GM15510 (cell line): ENCODE data around the gene MRTFA.

Experiments used
- POLR2A ChIP-seq: IDR thresholded peaks from 3 replicates; pipeline ENCODE4 v1.6.1; 2011; ENCODE audit warnings: borderline replicate concordance; ENCODE audit not compliant: insufficient read length; ENCODE audit errors: extremely low read depth

MRTFA gene

DNA sequence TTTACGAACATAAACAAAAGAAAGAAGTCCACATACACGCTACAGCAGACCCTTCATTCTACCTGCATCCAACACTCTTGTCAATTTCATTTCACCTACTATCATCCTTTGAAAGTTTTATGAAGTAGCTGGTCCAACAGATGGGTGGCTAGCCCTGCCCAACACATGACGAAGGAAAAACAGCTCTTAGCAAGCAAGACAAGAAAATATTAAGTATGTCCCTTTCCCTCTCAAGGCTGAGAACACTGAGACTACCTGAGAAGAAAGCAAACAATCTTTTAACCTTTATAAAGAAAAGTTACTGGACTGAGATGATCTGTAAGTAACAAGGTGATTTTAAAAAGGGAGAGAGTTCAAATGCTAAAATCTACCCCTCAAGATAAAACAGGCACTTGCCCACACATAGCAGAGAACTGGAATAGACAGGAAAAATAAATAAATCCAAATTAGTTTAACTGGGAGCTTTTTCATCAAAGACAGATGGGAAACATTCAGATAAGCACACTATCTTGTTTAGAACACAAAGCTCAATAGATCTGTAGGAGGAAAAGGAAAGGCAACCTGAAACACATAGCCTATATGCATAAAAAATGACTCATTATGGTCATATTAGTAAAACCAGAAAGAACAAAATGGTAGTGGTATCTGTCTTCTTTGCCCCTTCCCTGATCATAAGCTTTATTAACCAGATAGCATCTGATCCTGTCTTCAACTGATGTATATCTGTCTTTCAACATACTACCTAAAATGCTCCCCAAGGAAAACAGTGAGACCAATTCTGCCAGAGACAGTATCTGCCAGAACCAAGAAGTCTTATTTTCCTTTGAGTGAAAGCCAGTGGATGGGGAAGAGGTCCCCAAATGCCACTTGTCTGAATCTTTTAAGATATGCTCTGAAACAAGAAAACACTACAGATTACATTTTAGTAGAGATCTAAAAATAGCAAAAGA, 104.3 kb downstream of the MRTFA start:
- TF ChIP-seq POLR2A, result no peak

DNA sequence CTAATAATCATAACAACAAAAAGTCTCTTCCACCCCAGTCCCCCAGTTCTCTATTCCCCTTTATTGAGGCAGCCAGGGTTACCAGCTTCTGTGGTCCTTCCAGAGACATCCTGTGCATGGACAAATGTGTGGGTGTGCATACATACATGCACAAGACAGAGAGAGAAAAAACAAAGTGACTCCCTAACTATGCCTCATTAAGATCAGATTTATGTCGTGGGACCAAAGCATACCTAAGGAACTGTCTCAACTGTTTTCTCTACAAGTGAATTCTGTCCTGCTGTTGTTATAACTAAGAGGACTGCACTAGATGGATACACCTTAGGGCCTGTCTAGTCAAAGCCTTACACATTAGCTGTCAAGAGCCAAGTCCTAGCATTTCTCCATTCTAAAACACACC, 106.7 kb downstream of the MRTFA start:
- TF ChIP-seq POLR2A, result no peak

DNA sequence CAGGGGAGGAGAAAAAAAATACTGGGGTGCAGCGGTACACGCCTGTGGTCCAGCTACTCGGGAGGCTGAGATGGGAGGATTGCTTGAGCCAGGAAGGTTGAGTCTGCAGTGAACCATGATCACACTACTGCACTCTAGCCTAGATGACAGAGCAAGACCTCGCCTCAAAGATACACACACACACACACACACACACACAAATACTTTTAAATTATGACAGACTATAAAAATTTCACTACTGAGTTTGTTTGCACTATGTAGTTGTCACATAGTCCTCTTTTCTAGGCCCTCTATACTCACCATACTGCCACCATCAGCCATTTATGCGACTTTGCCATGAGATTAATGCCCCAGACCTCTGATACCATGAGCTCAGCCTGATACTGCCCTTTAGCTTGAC, 109.6 kb downstream of the MRTFA start:
- TF ChIP-seq POLR2A, result no peak

DNA sequence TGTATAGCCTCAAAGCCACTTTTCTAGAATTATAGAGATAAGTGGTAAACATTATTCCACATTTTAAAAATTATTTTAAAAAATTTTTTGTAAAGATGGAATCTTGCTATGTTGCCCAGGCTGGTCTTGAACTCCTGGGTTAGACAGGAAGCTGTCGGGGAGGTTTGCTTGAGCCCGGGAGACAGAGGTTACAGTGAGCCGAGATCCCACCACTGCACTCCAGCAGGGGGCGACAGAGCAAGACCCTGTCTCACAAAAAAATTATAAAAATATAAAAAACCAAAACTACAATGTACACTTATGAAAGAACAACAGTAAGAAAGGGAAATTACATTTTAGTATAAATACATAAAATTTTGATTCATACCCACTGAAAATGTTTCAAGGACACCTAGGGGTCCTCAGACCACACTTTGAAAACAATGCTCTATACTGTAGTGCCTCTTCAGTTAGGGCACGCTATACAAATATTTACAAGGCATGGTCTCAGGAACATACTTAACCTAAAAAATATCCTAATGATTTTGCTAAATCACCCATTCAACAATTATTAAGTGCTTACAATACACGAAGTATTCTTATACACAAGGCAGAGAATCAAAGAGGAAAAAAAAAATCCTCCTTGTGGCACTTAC, 111.2 kb downstream of the MRTFA start:
- no peak for TF ChIP-seq POLR2A

DNA sequence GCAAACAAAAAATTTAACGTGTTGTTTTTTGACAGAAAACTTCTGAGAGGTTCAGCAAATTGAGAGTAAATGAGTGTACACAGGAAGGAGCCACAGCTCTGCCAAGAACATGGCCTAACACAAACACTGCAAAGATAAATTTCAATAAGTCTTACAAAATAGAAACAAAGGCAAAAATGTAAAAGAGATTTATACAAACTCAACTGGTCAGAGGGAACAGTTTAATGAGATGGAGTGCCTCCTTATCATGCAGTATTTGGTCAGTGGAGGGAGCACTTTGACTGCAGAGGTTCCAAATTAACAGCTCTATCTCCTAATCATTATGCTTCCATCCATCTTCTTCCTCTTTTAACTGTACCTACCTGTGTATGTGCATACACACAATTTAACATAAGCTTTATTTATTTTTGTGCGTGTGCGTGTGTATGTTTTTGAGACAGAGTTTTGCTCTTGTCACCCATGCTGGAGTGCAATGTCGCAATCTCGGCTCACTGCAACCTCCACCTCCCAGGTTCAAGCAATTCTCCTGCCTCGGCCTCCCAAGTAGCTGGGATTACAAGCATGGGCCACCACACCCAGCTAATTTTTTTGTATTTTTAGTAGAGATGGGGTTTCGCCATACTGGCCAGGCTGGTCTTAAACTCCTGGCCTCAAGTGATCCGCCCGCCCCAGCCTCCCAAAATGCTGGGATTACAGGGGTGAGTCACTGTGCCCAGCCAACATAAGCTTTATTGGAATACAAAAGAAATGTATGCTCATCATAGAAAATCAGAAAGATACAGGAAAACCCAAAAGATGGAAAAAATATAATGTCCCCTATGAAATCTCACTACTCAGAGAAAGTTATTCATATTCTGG, 111.9 kb downstream of the MRTFA start:
- no peak for TF ChIP-seq POLR2A

DNA sequence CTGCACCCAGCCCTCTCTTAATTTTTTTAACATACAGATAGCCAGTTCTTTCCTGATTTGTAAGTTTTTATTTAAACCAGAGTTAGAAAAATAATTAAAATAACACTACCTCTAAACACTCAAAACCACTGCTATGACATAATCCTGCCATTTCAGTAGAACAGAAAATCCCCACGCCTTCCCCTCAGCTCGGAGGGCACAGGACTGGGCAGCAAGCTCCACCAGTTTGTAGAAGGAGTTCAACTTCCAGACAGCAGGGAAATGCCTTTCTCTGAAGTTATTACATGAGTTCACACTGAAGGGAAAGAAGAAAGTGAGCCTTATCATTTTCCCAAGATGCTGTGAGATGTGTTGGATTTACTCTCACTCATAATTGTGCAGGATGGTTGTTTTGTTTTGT, 114.4 kb downstream of the MRTFA start:
- no peak for TF ChIP-seq POLR2A

DNA sequence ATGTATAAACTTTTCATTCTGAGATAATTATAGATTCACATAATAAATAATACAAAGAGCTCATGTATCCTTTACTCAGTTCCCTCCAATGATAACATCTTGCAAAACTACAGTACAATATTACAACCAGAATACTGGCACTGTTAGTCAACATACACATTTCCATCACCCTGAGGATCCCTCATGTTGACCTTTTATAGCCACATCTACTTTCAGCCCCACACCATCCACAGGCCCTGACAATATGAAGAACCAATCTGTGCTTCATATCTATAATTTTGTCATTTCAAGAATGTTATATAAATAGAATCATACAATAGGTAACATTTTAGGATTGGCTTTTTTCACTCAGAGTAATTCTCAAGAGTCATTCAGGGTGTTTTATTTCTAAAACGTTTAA, 115.5 kb downstream of the MRTFA start:
- no peak for TF ChIP-seq POLR2A

DNA sequence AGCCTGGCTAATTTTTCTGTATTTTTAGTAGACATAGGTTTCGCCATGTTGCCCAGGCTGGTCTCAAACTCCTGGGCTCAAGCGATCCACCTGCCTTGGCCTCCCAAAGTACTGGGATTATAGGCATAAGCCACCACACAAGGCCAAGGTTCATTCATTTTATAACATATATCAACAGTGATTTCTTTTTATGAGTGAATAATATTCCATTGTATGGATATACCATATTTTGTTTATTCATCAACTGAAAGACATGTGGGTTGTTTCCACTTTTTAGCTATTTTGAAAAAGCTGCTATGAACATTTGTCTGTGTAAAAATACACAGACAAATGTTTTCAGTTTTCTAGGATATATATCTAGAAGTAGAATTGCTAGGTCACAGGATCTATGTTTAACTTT, 116.0 kb downstream of the MRTFA start:
- TF ChIP-seq POLR2A, result no peak

DNA sequence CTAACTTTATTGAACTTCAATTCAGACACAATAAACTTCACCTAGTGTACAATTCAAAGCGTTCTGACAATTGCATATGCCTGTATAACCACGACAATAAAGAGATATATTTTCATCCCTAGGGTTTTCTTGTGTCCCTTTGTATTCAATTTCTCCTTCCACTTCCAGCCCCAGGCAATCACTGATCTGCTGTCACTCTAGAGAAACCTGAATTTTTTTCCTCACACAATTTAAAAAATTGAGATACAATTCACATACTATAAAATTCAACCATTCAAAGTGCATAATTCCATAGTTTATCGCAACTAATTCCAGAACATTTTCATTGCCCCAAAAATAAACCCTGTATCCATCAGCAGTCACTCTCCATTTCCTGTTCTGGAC, 116.6 kb downstream of the MRTFA start:
- TF ChIP-seq POLR2A, result no peak

DNA sequence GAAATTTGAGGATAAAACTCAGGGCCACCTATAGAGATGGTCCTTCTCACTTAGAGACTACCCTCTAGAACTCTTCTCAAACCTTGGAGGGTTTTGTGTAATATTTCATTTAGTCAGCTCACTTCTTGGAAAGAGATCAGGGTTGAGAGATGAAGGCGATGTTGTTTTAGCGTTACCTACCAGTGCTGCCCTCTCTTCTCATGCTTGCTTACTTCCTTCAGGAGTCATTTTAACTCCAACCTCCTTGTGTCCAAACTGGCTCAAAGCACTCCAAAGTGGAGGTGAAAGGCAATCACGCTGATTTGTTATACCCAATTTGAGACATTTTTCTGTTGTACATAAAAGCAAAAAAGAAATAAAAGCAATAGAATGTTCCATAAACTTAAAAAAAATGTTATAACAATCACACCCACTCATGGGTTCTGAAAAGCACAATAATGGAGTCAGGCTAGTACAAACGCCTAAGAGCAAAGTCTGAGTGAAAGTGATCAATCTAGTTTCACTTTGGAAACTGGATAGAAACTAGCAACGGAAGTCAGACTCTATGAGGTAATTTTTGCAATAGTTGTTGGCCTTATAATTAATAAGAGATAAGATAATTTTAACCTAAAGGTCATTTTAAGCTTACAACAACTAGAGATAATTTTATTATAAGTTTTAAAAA, 117.1 kb downstream of the MRTFA start:
- no peak for TF ChIP-seq POLR2A

DNA sequence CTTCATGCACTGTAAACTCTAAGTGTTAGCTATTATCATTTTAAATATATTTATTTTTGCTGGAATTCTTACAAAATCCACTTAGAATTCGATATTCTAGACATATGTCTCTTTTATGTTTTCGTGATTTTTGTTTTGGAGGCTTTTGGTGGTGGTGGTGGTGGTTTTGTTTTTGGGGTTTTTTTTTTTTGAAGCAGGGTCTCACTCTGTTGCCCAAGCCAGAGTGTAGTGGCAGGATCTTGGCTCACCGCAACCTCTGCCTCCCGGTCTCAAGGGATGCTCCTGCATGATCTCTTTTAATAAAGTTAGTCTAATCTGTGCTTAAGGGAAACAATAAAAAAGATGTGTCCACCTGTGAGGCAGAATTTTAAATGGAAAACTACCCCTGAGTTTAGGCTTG, 117.7 kb downstream of the MRTFA start:
- TF ChIP-seq POLR2A, result no peak

DNA sequence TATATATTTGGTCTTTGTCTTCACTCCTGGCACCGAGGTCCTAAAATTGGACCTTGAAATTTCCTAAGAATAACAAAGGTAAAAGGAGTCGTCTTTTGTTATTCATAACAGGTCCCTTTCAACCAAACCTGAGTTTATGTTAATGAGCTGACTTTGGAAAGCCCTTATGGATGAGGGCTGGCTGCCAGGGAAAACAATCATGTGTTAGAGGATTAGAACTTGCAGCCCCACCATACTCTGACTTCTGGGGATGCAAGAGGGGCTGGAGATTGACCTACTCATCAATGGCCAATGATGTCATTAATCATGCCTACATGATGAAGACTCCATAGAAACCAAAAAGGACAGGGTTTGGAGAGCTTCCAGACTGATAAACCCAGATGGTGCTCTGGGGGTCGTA, 118.9 kb downstream of the MRTFA start:
- TF ChIP-seq POLR2A, result no peak

DNA sequence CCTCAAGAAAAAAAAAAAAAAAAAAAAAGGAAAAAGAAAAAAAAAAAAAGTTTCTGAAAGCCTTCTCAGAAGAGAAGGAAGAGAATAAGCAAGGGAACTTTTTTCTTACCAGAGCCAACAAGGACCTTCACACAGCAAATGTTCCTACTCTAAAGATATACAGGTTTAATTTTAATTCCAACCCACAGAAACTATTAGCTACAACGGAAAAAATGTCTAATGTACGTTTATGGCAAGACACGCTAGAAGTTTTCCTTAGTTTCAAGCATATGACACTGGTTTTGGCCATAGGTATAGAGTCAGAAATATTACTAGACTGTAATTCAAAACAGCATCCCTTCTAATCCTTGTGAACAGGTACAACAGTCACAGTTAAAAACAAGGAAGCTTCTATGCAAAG, 120.1 kb downstream of the MRTFA start:
- TF ChIP-seq POLR2A, result no peak

DNA sequence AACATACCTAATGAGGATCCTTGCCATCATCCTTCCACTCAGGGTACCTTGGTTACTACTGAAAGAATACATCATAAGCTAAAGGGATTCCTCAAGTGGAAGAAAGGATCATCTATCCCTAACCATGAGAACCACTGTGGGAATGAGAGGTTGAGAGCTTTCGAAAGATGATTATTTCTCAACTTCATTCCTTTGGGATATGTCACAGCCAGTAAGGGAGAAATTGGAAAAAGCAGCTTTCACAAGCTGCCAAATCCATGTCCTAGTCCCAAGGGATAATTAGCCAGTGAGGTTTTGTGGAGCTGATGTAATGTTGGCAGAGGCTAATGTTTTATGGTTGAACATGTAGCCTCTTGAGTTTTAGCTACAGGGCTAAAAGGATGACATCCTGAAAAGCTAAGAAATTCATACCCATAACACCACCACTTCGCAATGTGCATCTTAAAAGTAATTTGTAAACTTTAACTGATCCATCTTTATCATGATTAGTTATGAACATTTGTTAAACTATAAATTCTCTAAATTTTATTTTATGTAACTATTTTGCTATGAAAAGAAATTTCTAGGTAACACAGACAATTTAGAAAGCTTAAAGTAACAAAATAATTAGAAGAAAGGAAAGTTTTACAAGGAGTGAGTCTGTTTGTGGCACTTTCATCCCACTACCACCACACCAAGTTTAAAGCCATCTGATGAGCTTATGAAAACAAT, 123.9 kb downstream of the MRTFA start:
- no peak for TF ChIP-seq POLR2A

DNA sequence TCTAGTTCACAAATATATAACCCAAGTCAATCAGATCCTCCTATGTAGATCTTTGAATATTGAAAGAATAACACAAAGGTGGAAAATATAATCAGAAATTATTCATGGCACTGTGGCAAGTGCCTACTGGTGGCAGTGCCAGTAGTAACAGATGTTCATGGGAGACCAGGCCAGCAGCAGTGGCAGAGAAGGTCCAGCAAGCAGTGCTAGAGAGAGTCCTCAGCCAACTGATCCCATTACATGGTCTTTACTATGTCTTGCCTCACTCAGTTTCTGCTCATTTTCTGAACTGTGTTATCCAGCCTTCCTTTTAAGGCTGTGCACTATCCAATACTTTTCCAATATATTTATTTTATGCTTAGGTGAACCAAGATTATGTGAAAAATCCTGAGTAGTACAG, 124.9 kb downstream of the MRTFA start:
- TF ChIP-seq POLR2A, result no peak
